Measurements from ENCODE around the gene TRAPPC11.
"Not testable (repeated sequence)": the region's sequence is repeated elsewhere in the genome, so short reads cannot be mapped to it uniquely, and the experiment has no call there.

Gene TRAPPC11

DNA sequence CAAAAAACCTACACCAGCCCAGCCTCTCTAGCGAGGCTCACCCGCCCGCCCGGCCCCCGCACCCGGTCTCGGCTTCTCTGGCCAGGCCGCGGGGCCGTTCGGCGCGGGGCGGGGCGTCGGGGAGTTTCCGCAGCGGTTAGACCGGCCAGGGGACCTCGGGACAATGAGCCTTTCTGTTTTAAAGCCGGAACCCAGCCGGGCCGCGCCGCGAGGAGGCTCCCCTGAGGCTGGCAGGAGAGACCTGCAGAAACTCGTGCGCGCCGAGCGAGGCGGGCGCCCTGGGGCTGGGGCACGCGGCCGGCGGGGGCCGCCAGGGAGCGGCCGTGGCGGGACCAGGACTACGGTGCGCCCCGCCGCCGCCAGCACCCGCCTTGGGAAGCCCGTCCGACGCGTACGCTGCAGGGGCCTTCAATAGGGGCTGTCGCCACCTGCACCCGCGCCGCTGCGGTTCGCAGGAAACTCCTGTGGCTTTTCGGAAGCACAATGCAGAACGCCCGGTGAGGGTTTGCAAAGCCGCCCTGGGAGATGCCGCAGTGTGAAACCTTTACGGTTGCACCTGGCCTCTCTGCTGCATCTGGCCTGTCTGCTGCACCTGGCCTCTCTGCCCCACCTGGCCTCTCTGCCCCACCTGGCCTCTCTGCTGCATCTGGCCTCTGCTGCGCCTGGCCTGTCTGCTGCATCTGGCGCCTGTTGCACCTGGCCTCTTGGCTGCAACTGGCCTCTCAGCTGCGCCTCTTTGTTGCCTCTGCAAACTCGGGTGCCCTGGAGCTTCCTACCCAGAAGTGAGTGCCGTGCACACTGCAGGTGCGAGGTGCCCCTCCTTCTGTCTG lies 63.9 kb downstream of the TRAPPC11 start:
- peak; percentile 83 for DNase-seq

DNA sequence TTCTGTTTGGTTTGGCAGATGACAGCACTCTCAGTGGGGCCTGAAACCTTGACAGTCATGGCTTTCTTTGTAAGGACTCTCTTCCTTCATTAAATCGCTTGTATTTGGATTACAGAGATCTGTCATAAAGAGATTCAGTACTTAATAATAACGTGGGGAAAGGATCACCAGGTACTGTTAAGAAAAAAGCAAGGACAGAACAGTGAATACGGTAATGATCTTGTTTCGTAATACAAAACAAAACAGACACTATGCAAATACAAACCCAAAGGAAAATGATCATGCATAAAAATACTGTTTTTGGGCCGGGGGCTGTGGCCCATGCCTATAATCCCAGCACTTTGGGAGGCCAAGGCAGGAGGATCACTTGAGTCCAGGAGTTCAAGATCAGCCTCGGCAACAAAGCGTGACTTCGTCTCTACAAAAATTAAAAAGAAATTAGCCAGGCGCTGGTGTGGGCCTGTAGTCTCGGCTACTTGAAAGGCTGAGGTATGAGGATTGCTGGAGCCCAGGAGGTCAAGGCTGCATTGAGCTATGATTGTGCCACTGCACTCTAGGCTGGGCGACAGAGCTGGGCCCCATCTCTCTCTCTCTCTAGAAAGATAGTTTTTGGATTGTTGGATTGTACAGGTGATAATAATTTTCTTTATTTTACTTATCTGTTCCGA lies 64.6 kb downstream of the TRAPPC11 start:
- DNase-seq: no peak

DNA sequence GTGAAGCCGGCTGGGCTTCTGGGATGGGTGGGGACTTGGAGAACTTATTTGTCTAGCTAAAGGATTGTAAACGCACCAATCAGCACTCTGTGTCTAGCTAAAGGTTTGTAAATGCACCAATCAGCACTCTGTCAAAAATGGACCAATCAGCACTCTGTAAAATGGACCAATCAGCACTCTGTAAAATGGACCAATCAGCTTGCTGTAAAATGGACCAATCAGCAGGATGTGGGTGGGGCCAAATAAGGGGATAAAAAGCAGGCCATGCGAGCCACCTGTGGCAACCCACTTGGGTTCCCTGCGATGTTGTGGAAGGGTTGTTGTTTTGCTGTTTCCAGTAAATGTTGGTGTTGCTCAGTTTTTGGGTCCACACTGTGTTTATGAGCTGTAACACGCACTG lies 66.5 kb downstream of the TRAPPC11 start:
- not testable (repeated sequence) for DNase-seq

GRCh38 chr4:183727482-183727881 lies 68.4 kb downstream of the TRAPPC11 start:
- DNase-seq: no peak

GRCh38 chr4:183728223-183729068 lies 69.4 kb downstream of the TRAPPC11 start:
- DNase-seq: no peak

GRCh38 chr4:183729069-183729406 lies 69.9 kb downstream of the TRAPPC11 start:
- no peak for DNase-seq

GRCh38 chr4:183729430-183730328 lies 70.6 kb downstream of the TRAPPC11 start:
- DNase-seq: no peak

DNA sequence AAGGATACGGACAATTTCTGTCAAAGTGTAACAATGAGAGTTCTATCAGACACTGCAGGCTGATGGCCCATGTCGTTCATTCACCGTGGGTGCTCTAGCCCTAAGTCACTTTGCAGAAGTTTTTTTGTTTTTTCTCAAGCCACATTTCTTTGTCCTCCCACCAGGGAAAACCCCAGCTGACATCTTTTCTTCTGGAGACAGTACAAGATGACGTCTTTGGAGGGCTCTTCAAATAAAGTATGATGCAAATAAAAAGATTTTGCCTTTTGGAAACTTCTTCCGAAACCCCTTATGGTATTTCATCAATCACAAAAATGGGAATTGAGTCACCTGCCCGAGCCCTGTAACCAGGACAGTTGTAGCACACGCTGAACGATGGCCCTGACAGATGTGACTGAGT lies 73.2 kb downstream of the TRAPPC11 start:
- no peak for DNase-seq

DNA sequence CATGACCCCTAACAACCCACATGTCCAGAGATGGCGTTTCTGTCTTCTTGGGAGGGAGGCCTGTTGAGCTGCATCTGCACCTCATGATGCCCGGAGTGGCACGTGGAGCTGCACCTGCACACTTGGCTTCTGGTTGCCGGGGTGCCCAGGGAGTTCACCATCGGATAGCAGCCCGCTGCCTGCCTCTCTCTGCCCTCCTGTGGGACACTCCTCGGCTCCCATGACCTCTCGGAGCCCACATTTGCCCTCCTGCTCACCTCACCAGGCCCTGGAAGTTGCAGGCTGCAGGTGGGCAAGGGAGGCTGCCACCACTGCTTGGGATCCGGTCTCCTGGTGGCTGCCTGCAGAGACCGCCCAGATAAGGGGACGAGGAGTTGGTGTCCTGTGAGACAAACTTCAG lies 74.1 kb downstream of the TRAPPC11 start:
- DNase-seq: no peak

GRCh38 chr4:183738081-183738673 lies 79.1 kb downstream of the TRAPPC11 start:
- no peak for DNase-seq

GRCh38 chr4:183738961-183739360 lies 79.9 kb downstream of the TRAPPC11 start:
- no peak for DNase-seq

GRCh38 chr4:183746305-183747229 lies 87.5 kb downstream of the TRAPPC11 start:
- DNase-seq: no peak

GRCh38 chr4:183747380-183747779 lies 88.3 kb downstream of the TRAPPC11 start:
- no peak for DNase-seq

DNA sequence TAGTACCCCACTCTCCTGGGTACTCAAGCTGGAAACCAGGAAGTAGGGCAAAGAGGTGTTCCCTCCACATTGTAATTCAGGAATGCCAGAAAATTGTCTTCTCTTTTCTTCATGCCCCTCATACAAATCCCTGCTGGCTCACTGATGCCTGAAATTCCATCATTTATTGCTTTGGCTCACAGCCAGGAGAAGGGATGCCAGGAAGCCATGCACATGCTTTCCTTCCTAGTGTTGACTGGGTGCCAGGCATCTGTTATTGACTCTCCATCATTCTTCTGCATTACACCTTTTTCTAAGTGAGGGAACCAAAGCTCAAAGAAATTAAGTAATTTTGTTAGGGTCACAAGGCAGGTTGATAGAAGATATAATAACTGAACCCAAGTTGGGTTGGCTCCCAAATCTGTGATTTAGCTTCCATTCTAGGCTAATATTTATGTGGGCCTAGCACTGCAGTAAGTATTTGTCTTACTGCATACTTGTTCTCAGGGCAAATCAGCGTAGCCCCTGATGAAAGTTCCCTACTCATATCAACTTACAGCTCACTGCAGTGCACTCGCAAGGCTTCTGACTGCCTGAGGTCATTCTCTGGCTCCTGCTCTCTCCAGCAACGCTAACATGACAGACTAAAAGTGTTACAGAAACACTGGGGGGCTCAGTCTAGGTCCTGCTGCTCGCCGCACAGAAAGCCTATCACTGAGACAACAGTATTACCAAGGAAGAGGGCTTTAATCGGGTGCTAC lies 89.0 kb downstream of the TRAPPC11 start:
- DNase-seq: no peak

- DNase-seq: no peak
Observed at GRCh38 chr4:183751106-183751505, 92.0 kb downstream of the TRAPPC11 start.

DNA sequence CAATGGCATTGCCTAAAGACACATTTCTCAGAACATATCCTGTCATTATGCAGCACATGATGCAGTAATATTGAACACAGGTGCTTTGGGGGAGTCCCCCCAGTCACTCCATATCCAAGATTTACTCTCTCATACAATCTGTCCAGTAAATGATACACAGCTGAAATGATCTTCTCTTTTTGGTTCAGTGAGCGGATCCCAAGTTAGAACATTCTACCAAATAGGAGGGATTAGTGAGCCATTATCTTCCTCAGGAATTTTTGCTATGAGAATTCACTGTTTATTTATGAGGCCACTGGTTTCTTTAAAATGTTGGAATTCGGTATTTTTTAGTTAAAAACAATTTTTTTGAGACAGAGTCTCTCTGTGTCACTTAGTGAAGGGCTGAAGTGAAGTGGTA lies 96.5 kb downstream of the TRAPPC11 start:
- DNase-seq: no peak

DNA sequence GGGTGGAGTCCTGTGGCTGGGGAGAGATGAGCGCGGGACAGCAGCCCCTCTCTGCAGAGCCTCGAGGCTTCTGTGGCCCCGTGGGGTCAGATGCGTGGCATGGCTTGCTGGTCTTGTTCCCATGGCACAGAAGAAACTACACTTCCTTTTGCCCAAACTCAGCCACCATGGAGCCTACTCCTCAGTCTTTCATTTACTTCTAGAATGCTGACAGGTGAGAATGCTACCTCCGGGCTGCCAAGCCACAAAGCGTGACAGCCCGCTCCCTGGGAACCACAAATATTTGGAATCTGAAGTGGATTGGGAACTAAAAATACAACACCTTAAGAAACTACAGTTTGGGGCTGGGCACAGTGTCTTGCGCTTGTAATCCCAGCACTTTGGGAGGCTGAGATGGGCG lies 98.0 kb downstream of the TRAPPC11 start:
- DNase-seq: no peak

- DNase-seq: no peak
Observed at GRCh38 chr4:183758061-183758757, 99.1 kb downstream of the TRAPPC11 start.

GRCh38 chr4:183758758-183759447 lies 99.8 kb downstream of the TRAPPC11 start:
- DNase-seq: no peak
